ENCODE data around the gene ZNF830. TPM values are rescaled to one million over a fixed set of nuclear protein-coding genes. Genes with fewer than 3 reads are reported as not detected.
A peak's percentile ranks its signal among the peaks of the same experiment; 100 is the strongest.
"Not testable (repeated sequence)": the region's sequence is repeated elsewhere in the genome, so short reads cannot be mapped to it uniquely, and the experiment has no call there.

ZNF830 gene
- total RNA-seq, 2 experiments from 2014 or later, result 24.4 to 25.0 TPM

- ChIA-PET POLR2A (no interaction called here), CTCF (interaction anchor here (0.8 to 2.1 kb wide), 4 partner anchors 26 to 122 kb away, joined by 3 to 10 read pairs (median 4); no protein-coding TSS in a partner anchor)
- no peaks in the 10 kb centered on the region for H3K9me3 Mint-ChIP-seq
- no peaks in the 10 kb centered on the region for H3K27me3 Mint-ChIP-seq
- no peak overlapping the region for H3K4me3 Mint-ChIP-seq
- no peak overlapping the region for H3K27ac Mint-ChIP-seq
- no peak for DNase-seq
- H3K36me3 Mint-ChIP-seq (ENCODE audit: low read depth), result peaks cover 40% of the 10 kb centered on the region
- H3K4me1 Mint-ChIP-seq, result peaks cover 18% of the 10 kb centered on the region
Observed at GRCh38 chr17:34997355-34997862, 36.1 kb downstream of the ZNF830 start.

GRCh38 chr17:34998205-34998604, 36.9 kb downstream of the ZNF830 start:
- no peak overlapping the region for H3K4me3 Mint-ChIP-seq
- H3K27ac Mint-ChIP-seq, result peak overlapping the region; percentile 60
- peaks cover 34% of the 10 kb centered on the region for H3K36me3 Mint-ChIP-seq (ENCODE audit: low read depth)
- peaks cover 10% of the 10 kb centered on the region for H3K4me1 Mint-ChIP-seq
- POLR2A ChIA-PET, result no interaction called here
- H3K9me3 Mint-ChIP-seq, result no peaks in the 10 kb centered on the region
- DNase-seq, result peak; percentile 84
- no peaks in the 10 kb centered on the region for H3K27me3 Mint-ChIP-seq
- CTCF ChIA-PET, result interaction anchor here (0.6 to 3.0 kb wide), 8 partner anchors 10 to 843 kb away, joined by 3 to 20 read pairs (median 6); partner anchors contain the start of genes FNDC8 and RAD51D

- Mint-ChIP-seq H3K9me3 (no peaks in the 10 kb centered on the region), H3K4me3 (no peak overlapping the region), H3K36me3 (ENCODE audit: low read depth) (peaks cover 26% of the 10 kb centered on the region), H3K27me3 (no peaks in the 10 kb centered on the region), H3K4me1 (peaks cover 6% of the 10 kb centered on the region), H3K27ac (no peak overlapping the region)
- DNase-seq, result no peak
- ChIA-PET CTCF (interaction anchor here (0.6 to 3.0 kb wide), 11 partner anchors 8 to 122 kb away, joined by 3 to 20 read pairs (median 6); partner anchors contain the start of genes FNDC8 and RAD51D), POLR2A (no interaction called here)
Observed at GRCh38 chr17:34999456-34999855, 38.1 kb downstream of the ZNF830 start.

GRCh38 chr17:35000965-35001364, 39.6 kb downstream of the ZNF830 start:
- CTCF ChIA-PET, result interaction anchor here (2.6 to 4.1 kb wide), 4 partner anchors 10 to 119 kb away, joined by 7 to 20 read pairs (median 14); partner anchors contain the start of gene RAD51D
- not testable (repeated sequence) for H3K4me1 Mint-ChIP-seq, H3K4me3 Mint-ChIP-seq, H3K9me3 Mint-ChIP-seq, DNase-seq, H3K27me3 Mint-ChIP-seq, H3K27ac Mint-ChIP-seq
- POLR2A ChIA-PET, result interaction anchor here (0.7 kb wide), 1 partner anchor 11 kb away, joined by 3 read pairs; no protein-coding TSS in a partner anchor
- peaks cover 19% of the 10 kb centered on the region for H3K36me3 Mint-ChIP-seq (ENCODE audit: low read depth)

GRCh38 chr17:35001549-35001948, 40.2 kb downstream of the ZNF830 start:
- Mint-ChIP-seq H3K4me3 (no peak overlapping the region), H3K4me1 (peaks cover 6% of the 10 kb centered on the region), H3K9me3 (no peaks in the 10 kb centered on the region), H3K36me3 (ENCODE audit: low read depth) (peaks cover 19% of the 10 kb centered on the region), H3K27ac (peak overlapping the region; percentile 0), H3K27me3 (no peaks in the 10 kb centered on the region)
- ChIA-PET POLR2A (interaction anchor here (0.7 kb wide), 1 partner anchor 11 kb away, joined by 3 read pairs; no protein-coding TSS in a partner anchor), CTCF (interaction anchor here (1.0 to 4.1 kb wide), 3 partner anchors 10 to 88 kb away, joined by 3 to 16 read pairs (median 7); no protein-coding TSS in a partner anchor)
- DNase-seq, result no peak

GRCh38 chr17:35002876-35003551, 41.7 kb downstream of the ZNF830 start:
- H3K9me3 Mint-ChIP-seq, result no peaks in the 10 kb centered on the region
- ChIA-PET CTCF (interaction anchor here (0.6 to 4.1 kb wide), 5 partner anchors 11 to 418 kb away, joined by 3 to 16 read pairs (median 3); no protein-coding TSS in a partner anchor), POLR2A (no interaction called here)
- peaks cover 28% of the 10 kb centered on the region for H3K36me3 Mint-ChIP-seq (ENCODE audit: low read depth)
- no peak for DNase-seq
- H3K4me3 Mint-ChIP-seq, result no peak overlapping the region
- H3K4me1 Mint-ChIP-seq, result peaks cover 5% of the 10 kb centered on the region
- no peaks in the 10 kb centered on the region for H3K27me3 Mint-ChIP-seq
- peak overlapping the region; percentile 47 for H3K27ac Mint-ChIP-seq

- Mint-ChIP-seq H3K27ac (peak overlapping the region; percentile 34), H3K36me3 (ENCODE audit: low read depth) (peaks cover 25% of the 10 kb centered on the region), H3K4me1 (no peaks in the 10 kb centered on the region), H3K9me3 (no peaks in the 10 kb centered on the region), H3K4me3 (no peak overlapping the region), H3K27me3 (no peaks in the 10 kb centered on the region)
- no peak for DNase-seq
- ChIA-PET CTCF (interaction anchor here (1.0 to 4.1 kb wide), 3 partner anchors 81 to 115 kb away, joined by 3 to 16 read pairs (median 3); no protein-coding TSS in a partner anchor), POLR2A (no interaction called here)
Observed at GRCh38 chr17:35003778-35004177, 42.4 kb downstream of the ZNF830 start.

GRCh38 chr17:35006345-35006744, 45.0 kb downstream of the ZNF830 start:
- no peaks in the 10 kb centered on the region for H3K4me1 Mint-ChIP-seq
- H3K36me3 Mint-ChIP-seq (ENCODE audit: low read depth), result peaks cover 31% of the 10 kb centered on the region
- no peaks in the 10 kb centered on the region for H3K9me3 Mint-ChIP-seq
- H3K4me3 Mint-ChIP-seq, result no peak overlapping the region
- DNase-seq, result no peak
- H3K27ac Mint-ChIP-seq, result no peak overlapping the region
- POLR2A ChIA-PET, result no interaction called here
- CTCF ChIA-PET, result interaction anchor here (1.3 kb wide), 1 partner anchor 16 kb away, joined by 3 read pairs; no protein-coding TSS in a partner anchor
- no peaks in the 10 kb centered on the region for H3K27me3 Mint-ChIP-seq

- Mint-ChIP-seq H3K9me3 (no peaks in the 10 kb centered on the region), H3K27me3 (no peaks in the 10 kb centered on the region), H3K4me1 (no peaks in the 10 kb centered on the region), H3K4me3 (no peak overlapping the region), H3K27ac (no peak overlapping the region), H3K36me3 (ENCODE audit: low read depth) (peaks cover 32% of the 10 kb centered on the region)
- ChIA-PET CTCF (interaction anchor here (1.2 kb wide), 1 partner anchor 26 kb away, joined by 4 read pairs; the partner anchor contains the start of gene LIG3), POLR2A (no interaction called here)
- no peak for DNase-seq
Observed at GRCh38 chr17:35006961-35007360, 45.6 kb downstream of the ZNF830 start.

- DNase-seq, result no peak
- Mint-ChIP-seq H3K9me3 (no peaks in the 10 kb centered on the region), H3K27ac (no peak overlapping the region), H3K4me3 (no peak overlapping the region), H3K4me1 (no peaks in the 10 kb centered on the region), H3K27me3 (no peaks in the 10 kb centered on the region), H3K36me3 (ENCODE audit: low read depth) (peaks cover 50% of the 10 kb centered on the region)
- ChIA-PET POLR2A (interaction anchor here (1.1 kb wide), 1 partner anchor 13 kb away, joined by 4 read pairs; no protein-coding TSS in a partner anchor), CTCF (interaction anchor here (0.7 to 2.7 kb wide), 6 partner anchors 9 to 521 kb away, joined by 3 to 8 read pairs (median 4); no protein-coding TSS in a partner anchor)
Observed at GRCh38 chr17:35010093-35010492, 48.8 kb downstream of the ZNF830 start.

GRCh38 chr17:35011671-35012216, 50.4 kb downstream of the ZNF830 start:
- Mint-ChIP-seq H3K9me3 (no peaks in the 10 kb centered on the region), H3K4me3 (no peak overlapping the region), H3K36me3 (ENCODE audit: low read depth) (peaks cover 65% of the 10 kb centered on the region), H3K4me1 (no peaks in the 10 kb centered on the region), H3K27me3 (no peaks in the 10 kb centered on the region), H3K27ac (no peak overlapping the region)
- ChIA-PET CTCF (interaction anchor here (1.2 kb wide), 1 partner anchor 20 kb away, joined by 3 read pairs; no protein-coding TSS in a partner anchor), POLR2A (no interaction called here)
- DNase-seq, result no peak

Measured in activated CD4-positive, alpha-beta T cell treated with anti-CD3 and anti-CD28 coated beads, Interleukin-2, amount 10 ng/mL, durations not matched to agents 7 days and 5 days (primary cell).